Measurements from ENCODE around the gene FGGY.

GRCh38 chr1:59295618-59296017, 1.3 kb upstream of the FGGY start:
- TF ChIP-seq, protein P1, sequence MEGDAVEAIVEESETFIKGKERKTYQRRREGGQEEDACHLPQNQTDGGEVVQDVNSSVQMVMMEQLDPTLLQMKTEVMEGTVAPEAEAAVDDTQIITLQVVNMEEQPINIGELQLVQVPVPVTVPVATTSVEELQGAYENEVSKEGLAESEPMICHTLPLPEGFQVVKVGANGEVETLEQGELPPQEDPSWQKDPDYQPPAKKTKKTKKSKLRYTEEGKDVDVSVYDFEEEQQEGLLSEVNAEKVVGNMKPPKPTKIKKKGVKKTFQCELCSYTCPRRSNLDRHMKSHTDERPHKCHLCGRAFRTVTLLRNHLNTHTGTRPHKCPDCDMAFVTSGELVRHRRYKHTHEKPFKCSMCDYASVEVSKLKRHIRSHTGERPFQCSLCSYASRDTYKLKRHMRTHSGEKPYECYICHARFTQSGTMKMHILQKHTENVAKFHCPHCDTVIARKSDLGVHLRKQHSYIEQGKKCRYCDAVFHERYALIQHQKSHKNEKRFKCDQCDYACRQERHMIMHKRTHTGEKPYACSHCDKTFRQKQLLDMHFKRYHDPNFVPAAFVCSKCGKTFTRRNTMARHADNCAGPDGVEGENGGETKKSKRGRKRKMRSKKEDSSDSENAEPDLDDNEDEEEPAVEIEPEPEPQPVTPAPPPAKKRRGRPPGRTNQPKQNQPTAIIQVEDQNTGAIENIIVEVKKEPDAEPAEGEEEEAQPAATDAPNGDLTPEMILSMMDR (IDR thresholded peaks at IDR 0.05; ENCODE audit: borderline replicate concordance, extremely low read depth, low read length, poor library complexity, severe bottlenecking): no peak
- no peak for TF ChIP-seq EZH2 (IDR thresholded peaks at IDR 0.05; ENCODE audit: borderline replicate concordance, low read depth, low read length, severe bottlenecking)

Measured in DND-41 (cell line).